Measurements from ENCODE around the gene CDH13. TPM values are rescaled to one million over a fixed set of nuclear protein-coding genes. Genes with fewer than 3 reads are reported as not detected.

The CDH13 gene
- total and polyA plus RNA-seq, 2 of the 8 experiments (the other 6 are each of a cell fraction or from before 2014, with no cell fraction given), result 2.3 to 2.4 TPM

DNA sequence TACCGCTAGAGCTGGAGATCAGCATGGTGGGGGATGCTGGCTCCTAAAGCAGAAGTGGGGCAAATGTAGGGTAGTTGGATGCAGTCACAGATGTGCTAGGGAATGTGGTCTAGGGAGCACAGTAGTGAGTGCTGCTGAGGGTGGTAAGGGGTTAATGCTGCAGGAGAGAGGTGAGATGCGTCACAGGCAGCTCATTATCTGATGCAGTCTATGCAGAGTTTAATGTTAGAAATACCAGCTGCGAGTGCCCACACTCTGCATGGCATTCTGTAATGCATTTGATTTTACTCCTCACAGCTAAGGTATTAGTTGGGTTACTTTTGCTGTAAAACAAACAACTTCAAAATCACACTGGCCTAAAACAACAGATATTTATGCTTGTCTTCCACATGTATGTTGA is 689.7 kb downstream of the CDH13 start:
- WGBS, 2 experiments (ENCODE audit: extremely low coverage in 1 of 2, insufficient coverage in 1 of 2, insufficient read length in 1 of 2, insufficient replicate concordance in 2 of 2, low coverage in 1 of 2, low lambda C conversion rate in 2 of 2, missing lambda C conversion rate in 1 of 2), result 87% methylated on average over 3 of the region's 3 CpGs; no CpG with 5 or more reads in 1 of the 2 experiments
- Histone ChIP-seq H3K79me1 (ENCODE audit: low read depth, low read length) (no peaks in the 10 kb centered on the region; the same call in 1 of the 2 replicates), H3K14ac (ENCODE audit: insufficient read length) (no peak overlapping the region), H3K18ac (ENCODE audit: extremely low read depth, low read length) (no peak overlapping the region), H2BK12ac (ENCODE audit: low read depth, low read length) (no peak overlapping the region), H3K27ac (ENCODE audit: low read depth, low read length) (no peak overlapping the region), H4K20me1 (replicated peaks in 1 of 2; ENCODE audit: control insufficient read depth in 1 of 2, insufficient read depth in 2 of 2, low read length in 2 of 2) (no peaks in the 10 kb centered on the region), H3K4me3 (ENCODE audit: extremely low read depth in 1 of 4, insufficient read depth in 2 of 4, low read depth in 3 of 4, low read length in 4 of 4) (no peak overlapping the region), H2AK5ac (ENCODE audit: low read depth, low read length) (no peak overlapping the region), H3K4me1 (replicated peaks in 1 of 4; ENCODE audit: control insufficient read depth in 3 of 4, insufficient read depth in 4 of 4, low read length in 3 of 4) (no peaks in the 10 kb centered on the region), H4K8ac (ENCODE audit: extremely low read depth, insufficient read depth, low read length) (no peak overlapping the region), H3K9me3 (ENCODE audit: insufficient read depth in 2 of 2, low read depth in 1 of 2, low read length in 1 of 2) (no peaks in the 10 kb centered on the region), H3K36me3 (ENCODE audit: control insufficient read depth in 2 of 4, insufficient read depth in 4 of 4, low read length in 3 of 4) (no peaks in the 10 kb centered on the region), H3K79me2 (ENCODE audit: control insufficient read depth in 1 of 2, insufficient read depth in 2 of 2, low read length in 2 of 2) (no peaks in the 10 kb centered on the region), H2BK5ac (ENCODE audit: low read depth, low read length) (no peak overlapping the region), H2BK20ac (ENCODE audit: low read length) (no peak overlapping the region), H3K4ac (replicated peaks; ENCODE audit: insufficient read length, low read depth, low read length) (no peak overlapping the region), H3K9ac (replicated peaks in 1 of 4; ENCODE audit: extremely low read depth in 1 of 4, low read depth in 3 of 4, low read length in 3 of 4) (no peak overlapping the region), H3K23me2 (ENCODE audit: low read depth, low read length) (no peaks in the 10 kb centered on the region), H3K4me2 (ENCODE audit: insufficient read depth in 1 of 2, low read depth in 2 of 2, low read length in 2 of 2) (no peak overlapping the region), H3K23ac (ENCODE audit: insufficient read length) (no peak overlapping the region), H2BK120ac (replicated peaks; ENCODE audit: low read depth, low read length) (no peak overlapping the region), H2AFZ (ENCODE audit: low read length) (no peak overlapping the region), H2BK15ac (ENCODE audit: low read length) (no peak overlapping the region), H4K5ac (ENCODE audit: insufficient read length, low read depth, low read length) (no peak overlapping the region), H3K56ac (replicated peaks; ENCODE audit: insufficient read length, low read depth, low read length) (no peak overlapping the region), H3K27me3 (replicated peaks in 1 of 4; ENCODE audit: control insufficient read depth in 3 of 4, extremely low read depth in 1 of 4, insufficient read depth in 3 of 4, low read length in 3 of 4) (no peaks in the 10 kb centered on the region), H4K91ac (replicated peaks; ENCODE audit: insufficient read length, low read length) (no peak overlapping the region)
- POLR2A ChIA-PET (ENCODE audit: partially characterized antibody), result no interaction called here
- TF ChIP-seq CHD1 (IDR thresholded peaks at IDR 0.05; ENCODE audit: low read depth, low read length) (no peak), POU5F1 (IDR thresholded peaks at IDR 0.05; ENCODE audit: low read depth, low read length) (no peak), SRF (IDR thresholded peaks at IDR 0.05; ENCODE audit: low read depth, low read length) (no peak), SP1 (IDR thresholded peaks at IDR 0.05; ENCODE audit: low read depth, low read length) (no peak), POLR2A (IDR thresholded peaks at IDR 0.05; ENCODE audit: control extremely low read depth in 1 of 2, low read depth in 2 of 2, low read length in 2 of 2) (no peak), FOSL1 (IDR thresholded peaks at IDR 0.05; ENCODE audit: insufficient read depth, low read depth, low read length) (no peak)
- TF ChIP-seq, protein P1, sequence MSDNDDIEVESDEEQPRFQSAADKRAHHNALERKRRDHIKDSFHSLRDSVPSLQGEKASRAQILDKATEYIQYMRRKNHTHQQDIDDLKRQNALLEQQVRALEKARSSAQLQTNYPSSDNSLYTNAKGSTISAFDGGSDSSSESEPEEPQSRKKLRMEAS (IDR thresholded peaks at IDR 0.05), result no peak
- CTCF ChIA-PET (ENCODE audit: partially characterized antibody), result interaction anchor here (0.7 to 2.1 kb wide), 2 partner anchors 19 to 39 kb away, joined by 3 to 5 read pairs; no protein-coding TSS in a partner anchor
- no peak for DNase-seq (ENCODE audit: low read depth in 1 of 2, low spot score in 2 of 2)
- FAIRE-seq, result no peak
